Measurements from ENCODE around the gene USP32.

USP32 gene

DNA sequence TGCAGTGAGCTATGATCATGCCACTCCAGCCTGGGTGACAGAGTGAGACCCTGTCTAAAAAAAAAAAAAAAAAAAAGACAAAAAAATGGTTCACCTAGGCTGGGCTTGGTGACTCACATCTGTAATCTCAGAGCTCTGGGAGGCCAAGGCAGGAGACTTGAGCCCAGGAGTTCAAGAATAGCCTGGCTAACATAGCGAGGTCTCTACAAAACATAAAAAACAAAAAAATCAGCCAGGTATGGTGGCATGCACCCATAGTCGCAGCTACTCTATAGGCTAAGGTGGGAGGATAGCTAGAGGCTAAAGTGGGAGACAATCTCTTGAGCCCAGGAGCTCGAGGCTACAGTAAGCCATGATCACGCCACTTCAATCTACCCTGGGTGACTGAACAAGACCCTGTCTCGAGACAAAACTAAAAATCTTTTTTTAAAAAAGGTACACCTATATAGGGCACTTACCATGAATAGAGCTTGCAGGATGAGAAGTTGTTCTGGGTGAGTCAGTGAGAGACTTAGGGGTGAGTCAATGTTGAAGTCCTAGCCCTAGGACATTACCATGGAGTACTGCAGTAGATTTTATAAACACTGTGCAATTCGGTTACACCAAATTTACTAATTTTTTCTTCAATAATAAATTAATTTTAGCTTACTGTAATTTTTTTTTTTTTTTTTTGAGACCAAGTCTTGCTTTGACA lies 19.0 kb downstream of the USP32 start:
- H3K27ac ChIP-seq (ENCODE audit: low read depth, low read length): no peak overlapping the region
- TF ChIP-seq EZH2phosphoT487 (conservative IDR thresholded peaks at IDR 0.05; ENCODE audit: low read length): no peak
- TF ChIP-seq, protein P1, sequence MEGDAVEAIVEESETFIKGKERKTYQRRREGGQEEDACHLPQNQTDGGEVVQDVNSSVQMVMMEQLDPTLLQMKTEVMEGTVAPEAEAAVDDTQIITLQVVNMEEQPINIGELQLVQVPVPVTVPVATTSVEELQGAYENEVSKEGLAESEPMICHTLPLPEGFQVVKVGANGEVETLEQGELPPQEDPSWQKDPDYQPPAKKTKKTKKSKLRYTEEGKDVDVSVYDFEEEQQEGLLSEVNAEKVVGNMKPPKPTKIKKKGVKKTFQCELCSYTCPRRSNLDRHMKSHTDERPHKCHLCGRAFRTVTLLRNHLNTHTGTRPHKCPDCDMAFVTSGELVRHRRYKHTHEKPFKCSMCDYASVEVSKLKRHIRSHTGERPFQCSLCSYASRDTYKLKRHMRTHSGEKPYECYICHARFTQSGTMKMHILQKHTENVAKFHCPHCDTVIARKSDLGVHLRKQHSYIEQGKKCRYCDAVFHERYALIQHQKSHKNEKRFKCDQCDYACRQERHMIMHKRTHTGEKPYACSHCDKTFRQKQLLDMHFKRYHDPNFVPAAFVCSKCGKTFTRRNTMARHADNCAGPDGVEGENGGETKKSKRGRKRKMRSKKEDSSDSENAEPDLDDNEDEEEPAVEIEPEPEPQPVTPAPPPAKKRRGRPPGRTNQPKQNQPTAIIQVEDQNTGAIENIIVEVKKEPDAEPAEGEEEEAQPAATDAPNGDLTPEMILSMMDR (IDR thresholded peaks at IDR 0.05; ENCODE audit: insufficient read depth, low read length, poor library complexity, severe bottlenecking): no peak
- no peak overlapping the region for H3K4me2 ChIP-seq (ENCODE audit: low read depth, low read length, poor library complexity, severe bottlenecking)
- 0 out of 2 replicates have a peak, but pooled peaks cover 7% of the 10 kb centered on the region for H3K79me2 ChIP-seq (ENCODE audit: insufficient read depth, low read length)
- no peaks in the 10 kb centered on the region for H3K9me2 ChIP-seq (replicated peaks; ENCODE audit: insufficient read depth, low read length)
- H3K9me3 ChIP-seq (ENCODE audit: insufficient read depth, low read length): no peaks in the 10 kb centered on the region
- H3K4me3 ChIP-seq (ENCODE audit: insufficient read depth, low read length, poor library complexity, severe bottlenecking): no peak overlapping the region
- H3F3A ChIP-seq (ENCODE audit: insufficient read depth): no peaks in the 10 kb centered on the region
- no peaks in the 10 kb centered on the region for H3K27me3 ChIP-seq (ENCODE audit: low read length)
- H3K36me3 ChIP-seq (ENCODE audit: low read length): no peaks in the 10 kb centered on the region
- no peak overlapping the region for H2AFZ ChIP-seq (ENCODE audit: low read depth, low read length, severe bottlenecking)
- no peak overlapping the region for H3K9ac ChIP-seq (ENCODE audit: low read length)
- no peaks in the 10 kb centered on the region for H4K20me1 ChIP-seq (ENCODE audit: low read depth, low read length)

DNA sequence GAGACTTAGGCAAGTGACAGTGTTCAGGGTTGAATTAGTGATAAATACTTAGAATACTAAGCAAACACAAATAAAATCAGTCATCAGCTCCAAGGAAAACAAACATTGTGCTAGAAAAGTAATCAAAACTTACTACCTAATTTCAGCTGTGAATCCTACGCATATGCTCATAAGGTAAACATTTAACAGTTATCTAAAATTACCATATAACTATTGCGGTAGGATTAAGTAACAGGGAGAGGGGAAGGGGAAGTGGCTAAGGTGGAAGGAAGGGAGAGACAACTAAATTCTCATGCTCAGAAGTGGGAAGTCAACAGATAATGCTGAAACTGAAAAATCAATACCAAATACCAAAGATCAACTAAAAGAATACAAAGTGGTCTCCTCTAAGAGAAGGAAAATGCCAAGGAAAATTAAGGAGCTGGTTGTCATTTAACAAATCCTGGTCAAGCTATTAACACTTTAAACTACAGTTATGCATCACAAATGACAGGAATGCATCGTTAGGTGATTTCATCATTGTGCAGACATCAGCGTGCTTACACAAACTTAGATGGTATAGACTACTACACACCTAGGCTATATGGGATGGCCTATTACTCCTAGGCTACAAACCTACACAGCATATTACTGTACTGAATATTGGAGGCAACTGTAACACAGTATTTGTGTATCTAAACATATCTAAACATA lies 20.0 kb downstream of the USP32 start:
- H4K20me1 ChIP-seq (ENCODE audit: low read depth, low read length): no peaks in the 10 kb centered on the region
- no peak overlapping the region for H3K4me3 ChIP-seq (ENCODE audit: insufficient read depth, low read length, poor library complexity, severe bottlenecking)
- 0 out of 2 replicates have a peak, but pooled peaks cover 9% of the 10 kb centered on the region for H3K79me2 ChIP-seq (ENCODE audit: insufficient read depth, low read length)
- no peak overlapping the region for H3K4me2 ChIP-seq (ENCODE audit: low read depth, low read length, poor library complexity, severe bottlenecking)
- H3F3A ChIP-seq (ENCODE audit: insufficient read depth): no peaks in the 10 kb centered on the region
- H3K27ac ChIP-seq (ENCODE audit: low read depth, low read length): no peak overlapping the region
- H3K27me3 ChIP-seq (ENCODE audit: low read length): no peaks in the 10 kb centered on the region
- H3K36me3 ChIP-seq (ENCODE audit: low read length): no peaks in the 10 kb centered on the region
- no peak overlapping the region for H3K9ac ChIP-seq (ENCODE audit: low read length)
- H2AFZ ChIP-seq (ENCODE audit: low read depth, low read length, severe bottlenecking): no peak overlapping the region
- H3K9me3 ChIP-seq (ENCODE audit: insufficient read depth, low read length): no peaks in the 10 kb centered on the region
- TF ChIP-seq, protein P1 (IDR thresholded peaks at IDR 0.05; ENCODE audit: insufficient read depth, low read length, poor library complexity, severe bottlenecking): no peak
- no peak for TF ChIP-seq EZH2phosphoT487 (conservative IDR thresholded peaks at IDR 0.05; ENCODE audit: low read length)
- H3K9me2 ChIP-seq (replicated peaks; ENCODE audit: insufficient read depth, low read length): no peaks in the 10 kb centered on the region

DNA sequence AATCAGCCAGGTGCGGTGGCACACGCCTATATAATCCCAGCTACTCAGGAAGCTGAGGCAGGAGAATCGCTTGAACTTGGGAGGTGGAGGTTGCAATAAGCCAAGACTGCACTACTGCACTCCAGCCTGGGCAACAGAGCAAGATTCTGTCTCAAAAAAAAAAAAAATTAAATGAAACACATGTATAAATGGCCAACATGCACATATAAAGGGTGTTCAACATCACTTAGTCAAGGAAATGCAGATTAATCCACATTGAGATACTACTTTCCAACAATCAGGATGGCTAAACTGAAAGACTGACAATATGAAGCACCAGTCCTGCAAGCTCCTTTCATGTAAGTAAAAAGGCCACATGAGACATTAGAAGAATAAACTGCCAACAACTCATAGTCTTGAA lies 20.5 kb downstream of the USP32 start:
- H3K4me3 ChIP-seq (ENCODE audit: insufficient read depth, low read length, poor library complexity, severe bottlenecking): no peak overlapping the region
- no peaks in the 10 kb centered on the region for H3K36me3 ChIP-seq (ENCODE audit: low read length)
- no peak overlapping the region for H2AFZ ChIP-seq (ENCODE audit: low read depth, low read length, severe bottlenecking)
- H3K9ac ChIP-seq (ENCODE audit: low read length): no peak overlapping the region
- TF ChIP-seq, protein P1 (IDR thresholded peaks at IDR 0.05; ENCODE audit: insufficient read depth, low read length, poor library complexity, severe bottlenecking): no peak
- TF ChIP-seq EZH2phosphoT487 (conservative IDR thresholded peaks at IDR 0.05; ENCODE audit: low read length): no peak
- H3K9me2 ChIP-seq (replicated peaks; ENCODE audit: insufficient read depth, low read length): no peaks in the 10 kb centered on the region
- no peaks in the 10 kb centered on the region for H3F3A ChIP-seq (ENCODE audit: insufficient read depth)
- H3K9me3 ChIP-seq (ENCODE audit: insufficient read depth, low read length): no peaks in the 10 kb centered on the region
- H3K4me2 ChIP-seq (ENCODE audit: low read depth, low read length, poor library complexity, severe bottlenecking): no peak overlapping the region
- no peak overlapping the region for H3K27ac ChIP-seq (ENCODE audit: low read depth, low read length)
- no peaks in the 10 kb centered on the region for H3K27me3 ChIP-seq (ENCODE audit: low read length)
- H3K79me2 ChIP-seq (ENCODE audit: insufficient read depth, low read length): 0 out of 2 replicates have a peak, but pooled peaks cover 9% of the 10 kb centered on the region
- H4K20me1 ChIP-seq (ENCODE audit: low read depth, low read length): no peaks in the 10 kb centered on the region

Data from SU-DHL-6 (cell line).